Dedifferentiated amniotic fluid mesenchymal stem cell (primary cell): ENCODE results near the gene SLC40A1.

Source experiments
- DNase-seq: peaks from one replicate; pipeline ENCODE4 v3.0.0-alpha.2; 2016; ENCODE audit errors: extremely low spot score

The SLC40A1 gene

GRCh38 chr2:189538402-189538801, 42.2 kb downstream of the SLC40A1 start:
- DNase-seq: no peak

- DNase-seq: no peak
Observed at GRCh38 chr2:189536830-189537229, 43.8 kb downstream of the SLC40A1 start.

- DNase-seq: peak; percentile 83
Observed at GRCh38 chr2:189534854-189535832, 45.4 kb downstream of the SLC40A1 start.

- DNase-seq: no peak
Observed at GRCh38 chr2:189533288-189534035, 47.1 kb downstream of the SLC40A1 start.

- no peak for DNase-seq
Observed at GRCh38 chr2:189530965-189531637, 49.5 kb downstream of the SLC40A1 start.

GRCh38 chr2:189528617-189529016, 52.0 kb downstream of the SLC40A1 start:
- no peak for DNase-seq

- no peak for DNase-seq
Observed at GRCh38 chr2:189527812-189528592, 52.6 kb downstream of the SLC40A1 start.

- DNase-seq: no peak
Observed at GRCh38 chr2:189527041-189527750, 53.4 kb downstream of the SLC40A1 start.

GRCh38 chr2:189526241-189526640, 54.3 kb downstream of the SLC40A1 start:
- no peak for DNase-seq

- no peak for DNase-seq
Observed at GRCh38 chr2:189524746-189525145, 55.8 kb downstream of the SLC40A1 start.

GRCh38 chr2:189522435-189523151, 58.0 kb downstream of the SLC40A1 start:
- no peak for DNase-seq

- no peak for DNase-seq
Observed at GRCh38 chr2:189521699-189522434, 58.7 kb downstream of the SLC40A1 start.

GRCh38 chr2:189519631-189520387, 60.8 kb downstream of the SLC40A1 start:
- DNase-seq: no peak

- DNase-seq: no peak
Observed at GRCh38 chr2:189517847-189518535, 62.6 kb downstream of the SLC40A1 start.

- no peak for DNase-seq
Observed at GRCh38 chr2:189516546-189516945, 64.0 kb downstream of the SLC40A1 start.

- DNase-seq: no peak
Observed at GRCh38 chr2:189515264-189515663, 65.3 kb downstream of the SLC40A1 start.

GRCh38 chr2:189514104-189514503, 66.5 kb downstream of the SLC40A1 start:
- no peak for DNase-seq

GRCh38 chr2:189512879-189513278, 67.7 kb downstream of the SLC40A1 start:
- DNase-seq: no peak
